HEK293 (cell line): ENCODE results near the gene LCN10.
"Not testable (repeated sequence)": the region's sequence is repeated elsewhere in the genome, so short reads cannot be mapped to it uniquely, and the experiment has no call there.

Source experiments
- CTCF ChIA-PET: fragments of 350-600 bp; formaldehyde crosslinking; extraction: SDS; loops from one replicate; lab custom pipeline; 2021; ENCODE audit warnings: antibody characterized with exemption; lab: Yijun Ruan, JAX
- POLR2A ChIA-PET: fragments of 300-600 bp; formaldehyde crosslinking; extraction: SDS; loops from one replicate; lab custom pipeline; 2020; ENCODE audit warnings: antibody characterized with exemption, inconsistent platforms; lab: Yijun Ruan, JAX
- H3K27ac ChIP-seq: fragments of 200-500 bp; sonication (Bioruptor generic); 2 replicates; pipeline ENCODE4 v1.5.1; 2014; ENCODE audit warnings: low read depth, low read length, control low read depth, inconsistent platforms; ENCODE audit errors: extremely low read depth
- H3K36me3 ChIP-seq, 2 experiments: fragments of 200-500 bp in 1 of 2; sonication (Bioruptor generic) in 1 of 2; 1 replicate in 1 of 2; 2 replicates in 1 of 2; pipeline ENCODE4 v1.5.1; 2014 to 2017; ENCODE audit warnings: inconsistent platforms in 2 of 2, low read length in 2 of 2; ENCODE audit not compliant: control insufficient read depth in 2 of 2, insufficient read depth in 1 of 2
- H3K4me1 ChIP-seq: fragments of 200-500 bp; sonication (Bioruptor generic); 2 replicates; pipeline ENCODE4 v1.5.1; 2014; ENCODE audit warnings: mild to moderate bottlenecking, low read length, inconsistent platforms; ENCODE audit not compliant: control insufficient read depth, insufficient read depth
- H3K4me3 ChIP-seq: 2 replicates; pipeline ENCODE4 v1.5.1; 2011; ENCODE audit warnings: low read depth, mild to moderate bottlenecking, control low read depth, low read length, moderate library complexity
- H3K9me3 ChIP-seq: fragments of 200-500 bp; sonication (Bioruptor generic); 2 replicates; pipeline ENCODE4 v1.5.1; 2014; ENCODE audit warnings: low read depth, low read length, inconsistent platforms; ENCODE audit not compliant: control insufficient read depth, insufficient read depth
- HIC1 ChIP-seq: fragments of 450-650 bp; formaldehyde crosslinking; IDR thresholded peaks from 2 replicates; pipeline ENCODE4 v1.5.1; 2016; ENCODE audit warnings: missing biosample characterization, missing genetic modification characterization
- OVOL3 ChIP-seq: fragments of 450-650 bp; formaldehyde crosslinking; IDR thresholded peaks from 2 replicates; pipeline ENCODE4 v1.5.1; 2016; ENCODE audit warnings: missing biosample characterization, missing genetic modification characterization
- SETDB1 ChIP-seq: IDR thresholded peaks from one replicate; pipeline ENCODE4 v1.6.1; 2017; ENCODE audit warnings: mild to moderate bottlenecking, low read length, moderate library complexity, mixed read lengths; ENCODE audit not compliant: insufficient read length
- YY2 ChIP-seq: fragments of 450-650 bp; formaldehyde crosslinking; IDR thresholded peaks from 2 replicates; pipeline ENCODE4 v1.5.1; 2016; ENCODE audit warnings: missing biosample characterization, missing genetic modification characterization
- ZBTB17 ChIP-seq: fragments of 450-650 bp; formaldehyde crosslinking; IDR thresholded peaks from 2 replicates; pipeline ENCODE4 v1.5.1; 2016; ENCODE audit warnings: missing biosample characterization, missing genetic modification characterization
- ZFHX2 ChIP-seq: fragments of 450-650 bp; formaldehyde crosslinking; conservative IDR thresholded peaks from 2 replicates; pipeline ENCODE4 v1.5.1; 2016; ENCODE audit warnings: missing biosample characterization, missing genetic modification characterization
- ZNF157 ChIP-seq: fragments of 450-650 bp; formaldehyde crosslinking; IDR thresholded peaks from 2 replicates; pipeline ENCODE4 v1.5.1; 2016; ENCODE audit warnings: missing biosample characterization, missing genetic modification characterization
- ZNF626 ChIP-seq: fragments of 450-650 bp; sonication (Bioruptor Pico); formaldehyde crosslinking; IDR thresholded peaks from 2 replicates; pipeline ENCODE4 v1.5.1; 2018; ENCODE audit warnings: missing biosample characterization, missing genetic modification characterization, inconsistent platforms
- ZNF692 ChIP-seq: fragments of 450-650 bp; formaldehyde crosslinking; IDR thresholded peaks from 2 replicates; pipeline ENCODE4 v1.5.1; 2016; ENCODE audit warnings: missing biosample characterization, missing genetic modification characterization
- ZNF776 ChIP-seq: fragments of 450-650 bp; formaldehyde crosslinking; IDR thresholded peaks from 2 replicates; pipeline ENCODE4 v1.5.0; 2017; ENCODE audit warnings: missing biosample characterization, missing genetic modification characterization, borderline replicate concordance
- TF ChIP-seq, protein P1 (sequence below): fragments of 450-650 bp; formaldehyde crosslinking; IDR thresholded peaks from 2 replicates; pipeline ENCODE4 v1.5.1; 2016; ENCODE audit warnings: missing biosample characterization, missing genetic modification characterization

LCN10 gene

GRCh38 chr9:136756836-136757235 lies 14.1 kb upstream of the LCN10 start:
- H3K4me3 ChIP-seq = no peak overlapping the region
- H3K36me3 ChIP-seq = no peaks in the 10 kb centered on the region
- no peaks in the 10 kb centered on the region for H3K9me3 ChIP-seq
- H3K27ac ChIP-seq = no peak overlapping the region
- TF ChIP-seq ZBTB17 (tag by site-specific recombination) (no peak), HIC1 (tag by site-specific recombination) (no peak), ZNF692 (tag by site-specific recombination) (no peak), ZNF776 (tag by site-specific recombination) (no peak), OVOL3 (tag by site-specific recombination) (no peak), ZFHX2 (tag by site-specific recombination) (no peak), ZNF157 (no peak), ZNF626 (tag by site-specific recombination) (no peak)
- ChIA-PET CTCF (interaction anchor here (0.6 to 2.6 kb wide), 3 partner anchors 10 to 27 kb away, joined by 4 to 16 read pairs (median 6); no protein-coding TSS in a partner anchor), POLR2A (no interaction called here)
- H3K4me1 ChIP-seq = no peaks in the 10 kb centered on the region

DNA sequence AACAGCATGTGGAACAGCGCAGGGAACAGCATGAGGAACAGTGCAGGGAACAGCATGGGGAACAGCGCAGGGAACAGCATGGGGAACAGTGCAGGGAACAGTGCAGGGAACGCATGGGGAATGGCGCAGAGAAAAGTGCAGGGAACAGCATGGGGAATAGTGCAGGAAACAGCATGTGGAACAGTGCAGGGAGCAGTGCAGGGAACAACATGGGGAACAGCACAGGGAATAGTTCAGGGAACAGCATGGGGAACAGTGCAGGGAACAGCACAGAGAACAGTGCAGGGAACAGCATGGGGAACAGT lies 13.3 kb upstream of the LCN10 start:
- CTCF ChIA-PET = interaction anchor here (2.6 kb wide), 1 partner anchor 11 kb away, joined by 16 read pairs; no protein-coding TSS in a partner anchor
- POLR2A ChIA-PET = no interaction called here
- no peaks in the 10 kb centered on the region for H3K36me3 ChIP-seq
- no peak overlapping the region for H3K4me3 ChIP-seq
- TF ChIP-seq YY2 = no peak
- TF ChIP-seq SETDB1 = peak; percentile 84
- no peak overlapping the region for H3K27ac ChIP-seq
- H3K4me1 ChIP-seq = no peaks in the 10 kb centered on the region
- H3K9me3 ChIP-seq = no peaks in the 10 kb centered on the region

GRCh38 chr9:136755302-136756133 lies 12.8 kb upstream of the LCN10 start:
- ChIA-PET POLR2A (interaction anchor here (0.5 kb wide), 1 partner anchor 23 kb away, joined by 4 read pairs; no protein-coding TSS in a partner anchor), CTCF (interaction anchor here (0.5 to 2.6 kb wide), 4 partner anchors 12 to 440 kb away, joined by 3 to 16 read pairs (median 3); no protein-coding TSS in a partner anchor)
- TF ChIP-seq, protein P1, sequence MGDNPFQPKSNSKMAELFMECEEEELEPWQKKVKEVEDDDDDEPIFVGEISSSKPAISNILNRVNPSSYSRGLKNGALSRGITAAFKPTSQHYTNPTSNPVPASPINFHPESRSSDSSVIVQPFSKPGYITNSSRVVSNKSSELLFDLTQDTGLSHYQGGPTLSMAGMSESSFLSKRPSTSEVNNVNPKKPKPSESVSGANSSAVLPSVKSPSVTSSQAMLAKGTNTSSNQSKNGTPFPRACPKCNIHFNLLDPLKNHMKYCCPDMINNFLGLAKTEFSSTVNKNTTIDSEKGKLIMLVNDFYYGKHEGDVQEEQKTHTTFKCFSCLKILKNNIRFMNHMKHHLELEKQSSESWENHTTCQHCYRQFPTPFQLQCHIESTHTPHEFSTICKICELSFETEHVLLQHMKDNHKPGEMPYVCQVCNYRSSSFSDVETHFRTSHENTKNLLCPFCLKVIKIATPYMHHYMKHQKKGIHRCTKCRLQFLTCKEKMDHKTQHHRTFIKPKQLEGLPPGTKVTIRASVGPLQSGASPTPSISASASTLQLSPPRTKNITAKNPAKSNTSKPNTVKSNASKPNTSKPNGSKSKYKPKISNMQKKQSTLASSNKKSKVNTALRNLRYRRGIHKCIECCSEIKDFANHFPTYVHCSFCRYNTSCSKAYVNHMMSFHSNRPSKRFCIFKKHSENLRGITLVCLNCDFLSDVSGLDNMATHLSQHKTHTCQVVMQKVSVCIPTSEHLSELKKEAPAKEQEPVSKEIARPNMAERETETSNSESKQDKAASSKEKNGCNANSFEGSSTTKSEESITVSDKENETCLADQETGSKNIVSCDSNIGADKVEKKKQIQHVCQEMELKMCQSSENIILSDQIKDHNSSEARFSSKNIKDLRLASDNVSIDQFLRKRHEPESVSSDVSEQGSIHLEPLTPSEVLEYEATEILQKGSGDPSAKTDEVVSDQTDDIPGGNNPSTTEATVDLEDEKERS (tag by site-specific recombination) = peak; percentile 61; the same call in 1 of the 2 replicates
- peak; percentile 86 for TF ChIP-seq SETDB1
- not testable (repeated sequence) for H3K27ac ChIP-seq, H3K4me1 ChIP-seq, H3K4me3 ChIP-seq, H3K36me3 ChIP-seq, H3K9me3 ChIP-seq
